AG09309 (cell line): ENCODE measurements around the gene NSUN2.
"Not testable (repeated sequence)": the region's sequence is repeated elsewhere in the genome, so short reads cannot be mapped to it uniquely, and the experiment has no call there.

ENCODE experiments used
- DNase-seq: peaks from one replicate; pipeline ENCODE4 v3.0.0-alpha.2; 2010; ENCODE audit warnings: low read depth
- H3K4me3 ChIP-seq: 2 replicates; pipeline ENCODE4 v1.5.1; 2011; ENCODE audit warnings: mild to moderate bottlenecking, low read depth, low read length, moderate library complexity; ENCODE audit not compliant: control insufficient read depth
- TF ChIP-seq, protein P1 (sequence below): IDR thresholded peaks from 2 replicates; pipeline ENCODE4 v1.5.1; 2011; ENCODE audit warnings: mild to moderate bottlenecking, low read depth, low read length, inconsistent platforms; ENCODE audit not compliant: insufficient read depth, control insufficient read depth; ENCODE audit errors: missing control alignments

Gene NSUN2

DNA sequence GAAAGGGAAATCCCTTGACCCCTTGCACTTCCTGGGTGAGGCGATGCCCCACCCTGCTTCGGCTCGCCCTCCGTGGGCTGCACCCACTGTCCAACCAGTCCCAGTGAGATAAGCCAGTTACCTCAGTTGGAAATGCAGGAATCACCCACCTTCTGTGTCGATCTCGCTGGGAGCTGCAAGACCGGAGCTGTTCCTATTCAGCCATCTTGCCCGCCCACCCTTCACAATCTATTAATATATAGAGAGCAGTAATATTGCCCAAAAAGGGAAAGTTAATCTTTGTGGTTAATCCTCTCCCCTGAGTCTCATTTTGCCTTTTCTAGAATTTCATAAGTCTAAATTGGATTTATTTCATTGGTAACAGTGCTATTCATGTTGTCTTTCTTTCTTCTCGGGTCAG is 16.8 kb upstream of the NSUN2 start:
- TF ChIP-seq, protein P1, sequence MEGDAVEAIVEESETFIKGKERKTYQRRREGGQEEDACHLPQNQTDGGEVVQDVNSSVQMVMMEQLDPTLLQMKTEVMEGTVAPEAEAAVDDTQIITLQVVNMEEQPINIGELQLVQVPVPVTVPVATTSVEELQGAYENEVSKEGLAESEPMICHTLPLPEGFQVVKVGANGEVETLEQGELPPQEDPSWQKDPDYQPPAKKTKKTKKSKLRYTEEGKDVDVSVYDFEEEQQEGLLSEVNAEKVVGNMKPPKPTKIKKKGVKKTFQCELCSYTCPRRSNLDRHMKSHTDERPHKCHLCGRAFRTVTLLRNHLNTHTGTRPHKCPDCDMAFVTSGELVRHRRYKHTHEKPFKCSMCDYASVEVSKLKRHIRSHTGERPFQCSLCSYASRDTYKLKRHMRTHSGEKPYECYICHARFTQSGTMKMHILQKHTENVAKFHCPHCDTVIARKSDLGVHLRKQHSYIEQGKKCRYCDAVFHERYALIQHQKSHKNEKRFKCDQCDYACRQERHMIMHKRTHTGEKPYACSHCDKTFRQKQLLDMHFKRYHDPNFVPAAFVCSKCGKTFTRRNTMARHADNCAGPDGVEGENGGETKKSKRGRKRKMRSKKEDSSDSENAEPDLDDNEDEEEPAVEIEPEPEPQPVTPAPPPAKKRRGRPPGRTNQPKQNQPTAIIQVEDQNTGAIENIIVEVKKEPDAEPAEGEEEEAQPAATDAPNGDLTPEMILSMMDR, result no peak
- no peak for DNase-seq

DNA sequence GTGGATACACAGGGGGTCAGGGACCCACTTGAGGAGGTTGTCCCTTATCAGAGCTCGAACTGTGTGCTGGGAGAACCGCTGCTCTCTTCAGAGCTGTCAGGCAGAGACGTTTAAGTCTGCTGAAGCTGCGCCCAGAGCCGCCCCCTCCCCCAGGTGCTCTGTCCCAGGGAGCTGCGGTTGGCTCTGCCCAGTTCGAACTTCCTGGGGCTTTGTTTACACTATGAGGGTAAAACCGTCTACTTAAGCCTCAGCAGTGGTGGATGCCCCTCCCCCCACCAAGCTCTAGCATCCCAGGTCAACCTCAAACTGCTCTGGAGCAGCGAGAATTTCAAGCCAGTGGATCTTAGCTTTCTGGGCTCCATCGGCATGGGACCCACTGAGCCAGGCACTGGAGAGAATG is 16.3 kb upstream of the NSUN2 start:
- TF ChIP-seq, protein P1, result no peak
- no peak for DNase-seq
- H3K4me3 ChIP-seq, result no peak overlapping the region

More for the DNA sequence above, 16.8 kb upstream of the NSUN2 start:
- H3K4me3 ChIP-seq, result no peak overlapping the region

DNA sequence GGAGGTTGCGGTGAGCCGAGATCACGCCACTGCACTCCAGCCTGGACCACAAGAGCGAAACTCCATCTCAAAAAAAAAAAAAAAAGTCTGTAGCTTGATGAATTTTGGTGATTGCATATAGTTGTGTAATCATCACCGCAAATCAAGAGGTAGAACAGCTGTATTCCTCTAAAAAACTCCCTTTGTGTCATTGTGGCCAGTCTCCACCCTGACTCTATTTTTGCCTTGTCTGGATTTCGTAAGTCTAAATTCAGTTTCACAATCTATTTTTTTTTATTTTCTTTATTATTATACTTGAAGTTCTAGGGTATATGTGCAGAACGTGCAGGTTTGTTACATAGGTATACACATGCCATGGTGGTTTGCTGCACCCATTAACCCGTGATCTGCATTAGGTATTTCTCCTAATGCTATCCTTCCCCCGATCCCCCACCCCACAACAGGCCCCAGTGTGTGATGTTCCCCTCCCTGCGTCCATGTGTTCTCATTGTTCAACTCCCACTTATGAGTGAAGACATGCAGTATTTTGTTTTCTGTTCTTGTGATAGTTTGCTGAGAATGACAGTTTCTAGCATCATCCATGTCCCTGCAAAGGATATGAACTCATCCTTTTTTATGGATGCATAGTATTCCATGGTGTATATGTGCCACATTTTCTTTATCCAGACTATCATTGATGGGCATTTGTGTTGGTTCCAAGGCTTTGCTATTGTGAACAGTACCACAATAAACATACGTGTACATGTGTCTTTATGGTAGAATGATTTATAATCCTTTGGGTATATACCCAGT is 12.9 kb upstream of the NSUN2 start:
- H3K4me3 ChIP-seq, result not testable (repeated sequence)
- DNase-seq, result peak; percentile 78

DNA sequence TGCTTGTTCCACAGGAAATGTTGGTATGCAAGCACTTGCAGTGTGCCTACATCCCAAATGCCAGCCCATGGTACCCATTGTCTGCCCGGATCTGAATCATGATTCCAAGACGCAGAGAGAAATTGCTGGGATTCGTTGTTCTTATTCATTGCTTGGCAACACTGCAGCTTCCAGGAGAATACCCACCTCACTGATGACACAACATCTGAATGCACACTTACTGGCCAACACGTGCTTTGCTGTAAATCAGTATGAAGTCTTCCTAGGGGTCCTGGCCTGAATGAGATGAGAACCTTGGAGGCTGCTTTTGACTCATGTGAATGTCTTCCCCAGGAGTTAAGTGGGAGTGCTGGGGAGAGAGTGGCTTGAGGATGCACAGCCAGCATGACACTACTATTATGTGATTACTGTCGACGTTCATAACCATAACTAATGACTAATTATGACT is 12.0 kb upstream of the NSUN2 start:
- DNase-seq, result peak; percentile 39
- TF ChIP-seq, protein P1, result no peak
- H3K4me3 ChIP-seq, result no peak overlapping the region

DNA sequence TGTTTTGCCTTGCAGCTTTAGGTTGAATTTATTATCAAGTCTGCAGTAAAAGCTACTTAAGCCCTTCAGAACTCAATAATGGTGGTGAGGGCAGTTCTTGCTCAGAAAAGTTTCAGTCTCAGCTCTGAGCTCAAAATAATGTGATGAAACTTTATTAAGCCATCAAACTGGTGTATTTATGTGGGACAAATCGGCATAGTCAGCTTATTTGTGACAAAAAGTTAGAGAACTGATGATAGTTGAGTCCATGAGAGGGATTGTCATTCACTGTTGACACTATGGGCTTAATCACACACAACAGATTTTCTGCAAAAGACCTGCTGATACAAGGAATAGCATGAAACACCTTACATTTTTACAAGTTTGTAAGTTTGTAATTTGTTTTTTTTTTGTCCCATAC is 9.8 kb upstream of the NSUN2 start:
- no peak for DNase-seq
- H3K4me3 ChIP-seq, result no peak overlapping the region
- TF ChIP-seq, protein P1, result no peak

DNA sequence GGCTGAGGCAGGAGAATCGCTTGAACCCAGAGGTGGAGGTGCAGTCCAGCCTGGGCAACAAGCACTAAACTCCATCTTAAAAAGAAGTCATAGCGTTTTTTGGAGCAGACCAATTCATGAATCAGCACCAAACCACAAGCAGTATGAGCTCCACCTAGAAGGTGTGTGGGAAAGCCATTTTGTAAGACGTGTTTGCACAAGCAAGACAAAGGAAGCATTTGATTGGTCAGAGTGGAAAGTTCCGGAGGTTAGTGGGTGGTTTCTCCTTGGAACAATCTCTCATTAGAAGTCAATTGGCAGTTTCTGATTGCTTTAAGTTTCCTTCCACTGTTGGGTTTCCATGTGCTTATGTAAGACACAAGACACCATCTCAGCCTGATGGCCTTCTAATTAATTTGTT is 5.4 kb upstream of the NSUN2 start:
- DNase-seq, result no peak
- no peak overlapping the region for H3K4me3 ChIP-seq
- TF ChIP-seq, protein P1, result no peak

DNA sequence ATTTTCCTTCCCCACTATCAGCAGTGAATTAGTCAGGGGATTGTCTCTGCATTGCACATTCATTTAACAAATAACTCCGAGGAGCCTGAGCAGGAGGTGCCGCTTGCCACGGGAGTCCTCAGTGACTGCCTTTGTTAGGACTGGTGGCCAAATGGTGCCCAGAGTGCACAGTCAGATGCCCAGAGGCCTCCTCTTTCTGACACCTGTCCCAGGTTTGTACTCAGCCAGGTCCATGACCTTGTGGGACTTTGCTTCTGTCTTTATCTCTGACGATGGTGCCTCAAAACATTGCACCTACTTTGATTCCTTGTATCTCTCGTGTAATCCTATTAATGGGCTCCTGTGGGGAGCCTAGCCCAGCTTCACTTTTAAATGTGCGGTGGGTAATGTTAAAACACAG is 4.7 kb upstream of the NSUN2 start:
- TF ChIP-seq, protein P1, result no peak
- DNase-seq, result no peak
- no peak overlapping the region for H3K4me3 ChIP-seq
